ENCODE measurements around the gene HES7.

Gene HES7

GRCh38 chr17:8159459-8160223 is 35.7 kb upstream of the HES7 start:
- no peak for DNase-seq (ENCODE audit: low read depth)
- TF ChIP-seq CTCF (IDR thresholded peaks at IDR 0.05; ENCODE audit: low read length, missing control alignments) = no peak
- no peak overlapping the region for H3K4me3 ChIP-seq (replicated peaks; ENCODE audit: low read depth, low read length)

- H3K4me3 ChIP-seq (replicated peaks; ENCODE audit: low read depth, low read length) = no peak overlapping the region
- DNase-seq (ENCODE audit: low read depth) = no peak
- no peak for TF ChIP-seq CTCF (IDR thresholded peaks at IDR 0.05; ENCODE audit: low read length, missing control alignments)
These were observed 35.1 kb upstream of the HES7 start for GRCh38 chr17:8159032-8159400.

GRCh38 chr17:8158267-8159031 is 34.5 kb upstream of the HES7 start:
- peak overlapping the region; percentile 12 for H3K4me3 ChIP-seq (replicated peaks; ENCODE audit: low read depth, low read length)
- DNase-seq (ENCODE audit: low read depth) = peak; percentile 94

GRCh38 chr17:8156246-8156992 is 32.5 kb upstream of the HES7 start:
- peak overlapping the region; percentile 79 for H3K4me3 ChIP-seq (replicated peaks; ENCODE audit: low read depth, low read length)
- DNase-seq (ENCODE audit: low read depth) = peak; percentile 100
- TF ChIP-seq CTCF (IDR thresholded peaks at IDR 0.05; ENCODE audit: low read length, missing control alignments) = no peak

More at GRCh38 chr17:8158267-8159031, 34.5 kb upstream of the HES7 start:
- peak; percentile 89 for TF ChIP-seq CTCF (IDR thresholded peaks at IDR 0.05; ENCODE audit: low read length, missing control alignments)

- no peak for TF ChIP-seq CTCF (IDR thresholded peaks at IDR 0.05; ENCODE audit: low read length, missing control alignments)
- no peak for DNase-seq (ENCODE audit: low read depth)
- peak overlapping the region; percentile 79 for H3K4me3 ChIP-seq (replicated peaks; ENCODE audit: low read depth, low read length)
These were observed 32.0 kb upstream of the HES7 start for GRCh38 chr17:8155996-8156245.

GRCh38 chr17:8155231-8155995 is 31.5 kb upstream of the HES7 start:
- DNase-seq (ENCODE audit: low read depth) = no peak
- no peak for TF ChIP-seq CTCF (IDR thresholded peaks at IDR 0.05; ENCODE audit: low read length, missing control alignments)
- peak overlapping the region; percentile 79 for H3K4me3 ChIP-seq (replicated peaks; ENCODE audit: low read depth, low read length)
